Measurements from ENCODE around the gene ACAD10.
"Not testable (repeated sequence)": the region's sequence is repeated elsewhere in the genome, so short reads cannot be mapped to it uniquely, and the experiment has no call there.

The ACAD10 gene

DNA sequence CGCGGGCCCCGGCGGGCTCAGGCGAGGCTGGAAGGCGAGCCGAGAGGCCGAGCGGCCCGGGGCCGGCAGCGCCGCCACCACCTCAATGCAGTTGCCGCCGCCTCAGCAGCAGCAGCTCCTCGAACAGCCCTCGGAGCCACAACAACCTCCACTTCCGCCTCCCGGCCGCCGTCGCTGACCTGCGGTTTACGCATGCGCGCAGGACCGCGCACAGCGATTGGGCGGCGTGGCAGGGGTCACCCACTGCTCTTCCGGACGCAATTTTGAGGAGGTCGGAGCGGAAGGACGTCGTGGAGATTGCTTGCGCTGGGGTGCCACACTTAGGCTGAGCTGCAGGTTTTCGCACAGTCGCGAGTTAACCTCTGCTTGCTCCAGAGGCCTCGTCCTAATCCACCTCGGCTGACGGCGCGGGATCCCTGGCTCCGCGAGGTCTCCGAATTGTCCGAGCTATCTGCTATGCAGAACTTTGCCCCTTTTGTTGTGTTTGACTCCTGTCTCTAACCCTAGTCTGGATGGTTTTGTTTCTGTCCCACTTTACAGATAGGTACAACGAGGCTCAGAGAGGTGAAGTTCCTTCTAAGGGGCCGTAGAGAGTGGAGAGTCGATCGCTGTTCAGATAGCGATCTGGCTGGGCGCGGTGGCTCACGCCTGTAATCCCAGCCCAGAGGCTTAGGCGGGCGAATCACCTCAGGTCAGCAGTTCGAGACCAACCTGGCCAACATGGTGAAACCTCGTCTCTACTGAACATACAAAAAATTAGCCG lies at the start of gene ACAD10, which contains the start of gene BRAP:
TSS of gene ACAD10 (plus strand) at position 243 of the 763 bp plus-strand sequence. CDS start 6,657 bp downstream, outside the sequence.
TSS of gene BRAP (minus strand) at position 146 of the 763 bp plus-strand sequence. CDS start 164 bp downstream, outside the sequence.
- DNase-seq = peak; percentile 53

- DNase-seq = peak; percentile 48
Observed at GRCh38 chr12:111636209-111636945, 49.5 kb upstream of the ACAD10 start.

- no peak for DNase-seq
Observed at GRCh38 chr12:111638556-111638955, 47.3 kb upstream of the ACAD10 start.

DNA sequence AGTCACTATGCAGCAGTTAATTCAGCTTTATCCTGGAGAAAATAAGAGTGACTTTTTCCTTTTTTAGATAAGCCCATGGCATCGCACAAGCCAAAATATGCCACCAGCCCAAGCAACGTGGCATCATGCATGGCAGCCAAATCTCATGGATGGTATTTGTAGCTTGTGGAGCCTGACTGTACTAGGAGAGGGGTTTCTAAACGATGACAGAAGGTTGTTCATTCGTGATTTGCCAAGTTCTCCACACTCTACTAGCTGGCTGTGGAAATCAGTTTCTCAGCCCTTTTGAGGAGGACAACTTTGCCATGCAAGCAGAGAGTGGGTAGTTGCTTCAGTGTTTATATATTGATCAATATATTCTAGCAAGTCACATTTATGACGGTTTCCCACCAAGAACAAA lies 45.3 kb upstream of the ACAD10 start:
- no peak for DNase-seq

- no peak for DNase-seq
Observed at GRCh38 chr12:111642681-111643426, 43.0 kb upstream of the ACAD10 start.

GRCh38 chr12:111643427-111643826 lies 42.4 kb upstream of the ACAD10 start:
- no peak for DNase-seq

DNA sequence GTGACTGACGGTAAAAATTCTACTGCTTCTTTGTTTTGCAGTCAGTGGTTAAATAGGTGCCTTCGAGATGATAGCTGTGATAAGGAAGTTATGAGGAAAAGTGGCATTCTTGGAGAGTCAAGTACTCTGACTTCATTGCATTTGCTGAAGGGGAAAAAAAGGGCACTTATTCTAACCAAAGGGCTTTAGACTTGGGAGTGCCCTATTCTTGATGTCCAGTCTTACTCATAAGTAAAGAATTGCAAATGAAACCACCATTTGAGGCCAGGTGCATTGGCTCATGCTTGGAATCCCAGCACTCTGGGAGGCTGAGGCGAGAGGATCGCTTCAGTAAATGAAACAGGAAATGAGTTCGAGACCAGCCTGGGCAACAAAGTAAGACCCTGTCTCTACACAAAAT lies 40.4 kb upstream of the ACAD10 start:
- no peak for DNase-seq

DNA sequence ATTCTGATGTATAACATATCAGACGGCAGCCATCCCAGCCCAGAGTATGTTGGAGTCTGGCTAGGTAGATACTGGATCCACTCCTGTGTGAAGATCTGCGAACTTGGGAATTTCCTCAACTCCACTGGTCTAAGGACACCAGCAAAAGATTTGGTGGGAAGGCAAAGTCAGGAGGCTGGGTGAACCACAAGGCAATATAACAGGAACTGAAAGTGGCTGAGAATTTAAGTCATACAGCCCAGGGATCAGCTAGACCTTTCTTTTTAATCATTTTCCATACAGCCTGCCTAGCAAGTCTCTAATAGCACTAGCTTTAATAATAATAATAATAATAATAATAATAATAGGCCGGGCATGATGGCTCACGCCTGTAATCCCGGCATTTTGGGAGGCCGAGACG lies 34.9 kb upstream of the ACAD10 start:
- DNase-seq = no peak

DNA sequence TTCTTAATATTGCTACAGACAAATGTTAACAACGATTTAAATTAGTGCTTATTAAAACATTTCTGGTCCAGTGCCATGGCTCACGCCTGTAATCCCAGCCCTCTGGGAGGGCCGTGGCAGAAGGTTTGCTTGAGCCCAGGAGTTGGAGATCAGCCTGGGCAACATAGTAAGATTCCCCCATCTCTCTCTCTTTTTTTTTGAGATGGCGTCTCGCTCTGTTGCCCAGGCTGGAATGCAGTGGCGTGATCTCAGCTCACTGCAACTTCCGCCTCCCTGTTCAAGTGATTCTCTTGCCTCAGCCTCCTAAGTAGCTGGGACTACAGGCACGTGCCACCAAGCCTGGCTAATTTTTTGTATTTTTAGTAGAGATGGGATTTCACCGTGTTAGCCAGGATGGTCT lies 33.3 kb upstream of the ACAD10 start:
- not testable (repeated sequence) for DNase-seq

DNA sequence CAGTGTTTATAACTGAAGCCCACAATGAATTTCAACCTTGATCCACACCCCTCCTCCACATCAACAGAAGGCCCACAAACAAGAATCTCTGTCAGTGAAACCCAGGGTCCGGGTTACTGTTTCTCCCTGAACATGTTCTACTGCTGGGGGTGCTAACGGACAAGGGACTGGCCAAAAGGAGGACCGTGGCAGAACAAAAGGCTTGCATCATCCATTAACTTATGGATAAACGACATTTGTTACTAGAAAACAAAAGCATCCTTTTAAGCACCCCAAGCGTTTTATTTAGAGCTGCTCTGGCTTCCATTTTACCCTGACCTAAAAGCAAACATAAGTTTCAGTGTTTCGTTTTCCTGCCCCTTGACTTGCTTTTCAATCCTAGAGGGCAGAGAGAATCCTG lies 32.3 kb upstream of the ACAD10 start:
- no peak for DNase-seq

GRCh38 chr12:111655356-111655755 lies 30.5 kb upstream of the ACAD10 start:
- no peak for DNase-seq

- no peak for DNase-seq
Observed at GRCh38 chr12:111656016-111656415, 29.8 kb upstream of the ACAD10 start.

GRCh38 chr12:111664499-111664898 lies 21.4 kb upstream of the ACAD10 start:
- DNase-seq = no peak

DNA sequence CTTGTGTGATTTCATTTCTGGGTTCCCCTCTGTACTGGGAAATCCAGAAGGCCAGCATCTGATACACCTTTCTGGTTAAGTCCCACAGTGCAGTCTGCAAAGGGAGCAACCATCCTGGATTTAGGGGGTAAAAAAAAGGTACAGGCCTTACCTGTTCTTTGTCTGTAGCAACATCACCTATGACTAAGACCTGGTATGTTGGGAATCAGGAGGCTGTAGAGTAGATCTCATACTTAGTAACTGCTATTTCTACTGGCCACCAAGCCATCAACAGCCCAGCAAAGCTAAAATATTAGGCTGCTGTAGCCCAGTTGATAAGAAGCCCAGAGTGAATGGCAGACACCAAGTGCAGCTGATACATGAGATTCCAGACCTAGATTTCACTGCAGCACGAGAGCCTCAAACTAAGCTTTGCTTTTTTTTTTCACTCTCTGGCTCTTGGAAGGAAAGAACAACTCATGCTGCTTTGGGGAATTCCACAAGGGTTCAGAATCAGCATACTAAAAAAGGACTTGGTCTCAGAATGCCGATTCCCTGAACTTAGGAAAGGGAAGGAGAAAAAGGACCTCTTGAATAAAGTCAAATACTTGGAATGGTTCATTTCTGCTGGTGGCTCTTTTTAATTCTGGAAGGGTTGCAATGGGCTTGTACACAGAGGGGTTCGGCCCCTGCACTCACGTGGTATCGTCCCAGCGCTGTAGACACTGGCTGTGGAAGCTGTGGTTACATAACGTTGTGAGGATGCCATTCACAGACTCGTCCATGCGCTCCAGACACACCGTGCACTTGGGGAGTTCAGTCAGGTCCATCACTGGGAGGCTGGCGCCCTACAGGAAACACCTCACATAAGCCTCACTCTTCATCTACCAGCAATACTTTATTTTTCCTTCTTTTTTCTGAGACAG lies 20.6 kb upstream of the ACAD10 start:
- no peak for DNase-seq

GRCh38 chr12:111672822-111673381 lies 13.0 kb upstream of the ACAD10 start:
- no peak for DNase-seq

GRCh38 chr12:111673503-111673902 lies 12.3 kb upstream of the ACAD10 start:
- DNase-seq = no peak

DNA sequence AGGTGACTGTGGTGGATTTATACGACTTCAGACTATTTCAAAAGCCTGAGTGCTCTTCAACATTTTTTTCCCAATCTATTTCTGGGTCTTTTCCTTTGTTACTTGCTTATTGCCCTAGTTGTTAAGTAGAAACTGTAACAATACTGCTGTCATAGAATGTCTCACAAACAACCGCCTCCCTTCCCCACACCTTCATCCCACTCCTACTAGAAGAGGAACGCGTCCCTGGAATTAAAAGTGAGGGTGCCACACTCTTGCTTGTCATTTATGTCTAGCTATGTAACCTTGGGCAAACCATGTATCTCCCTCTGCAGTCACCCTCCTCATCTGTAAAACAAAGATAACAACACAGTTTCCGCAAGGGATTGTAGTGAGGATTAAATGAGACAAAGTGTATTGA lies 8.7 kb upstream of the ACAD10 start:
- DNase-seq = no peak

- not testable (repeated sequence) for DNase-seq
Observed at GRCh38 chr12:111684485-111685198, 1.2 kb upstream of the ACAD10 start.

GRCh38 chr12:111685322-111685810 lies 487 bp upstream of the ACAD10 start:
- DNase-seq = no peak

DNA sequence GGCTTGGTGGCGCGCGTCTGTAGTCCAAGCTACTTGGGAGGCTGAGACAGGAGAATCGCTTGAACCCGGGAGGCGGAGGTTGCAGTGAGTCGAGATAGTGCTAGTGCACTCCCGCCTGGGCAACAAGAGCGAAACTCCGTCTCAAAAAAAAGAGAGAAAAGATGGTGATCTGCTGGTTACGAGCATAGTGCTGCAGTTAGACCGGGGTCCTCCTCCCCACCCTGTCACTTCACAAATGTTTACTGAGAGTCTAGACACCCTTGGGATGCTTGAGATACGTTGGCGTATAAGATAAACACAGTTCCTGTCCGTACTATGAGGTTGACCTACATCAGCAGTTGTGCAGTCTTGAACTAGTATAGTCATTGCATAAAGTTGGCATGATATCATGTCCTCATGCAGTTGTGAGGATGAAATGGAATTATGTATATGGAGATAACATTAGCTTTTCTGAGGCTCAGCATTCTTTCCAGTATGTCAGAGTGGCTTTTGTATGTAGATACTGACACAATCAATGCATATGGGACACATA lies 787 bp downstream of the ACAD10 start:
- DNase-seq = no peak

- DNase-seq = no peak
Observed at GRCh38 chr12:111687255-111687654, 1.4 kb downstream of the ACAD10 start.
